Stimulated activated CD4-positive, alpha-beta T cell treated with anti-CD3 and anti-CD28 coated beads, Interleukin-12 subunit alpha, Interleukin-12 subunit beta, amount 100 ng/mL, for 24 hours (primary cell): Measurements from ENCODE around the gene JMJD1C.
"Not testable (repeated sequence)": the region's sequence is repeated elsewhere in the genome, so short reads cannot be mapped to it uniquely, and the experiment has no call there.

ENCODE experiments used
- DNase-seq, 2 experiments: peaks; one replicate each; pipeline ENCODE4 v3.0.0-alpha.2; 2020; ENCODE audit warnings: low read depth in 2 of 2

Gene JMJD1C

GRCh38 chr10:63409465-63410027 lies 56.2 kb downstream of the JMJD1C start:
- no peak for DNase-seq

- no peak for DNase-seq
These were observed 58.6 kb downstream of the JMJD1C start for GRCh38 chr10:63407136-63407662.

- DNase-seq, result no peak
These were observed 69.5 kb downstream of the JMJD1C start for GRCh38 chr10:63396133-63396761.

GRCh38 chr10:63393050-63393449 lies 72.7 kb downstream of the JMJD1C start:
- DNase-seq, result no peak

- DNase-seq, result no peak
These were observed 73.6 kb downstream of the JMJD1C start for GRCh38 chr10:63392224-63392623.

GRCh38 chr10:63391812-63392211 lies 74.0 kb downstream of the JMJD1C start:
- no peak for DNase-seq

GRCh38 chr10:63390521-63390920 lies 75.3 kb downstream of the JMJD1C start:
- no peak for DNase-seq

- no peak for DNase-seq
These were observed 77.3 kb downstream of the JMJD1C start for GRCh38 chr10:63388421-63389031.

GRCh38 chr10:63385254-63385653 lies 80.5 kb downstream of the JMJD1C start:
- DNase-seq, result no peak

- DNase-seq, result no peak
These were observed 81.1 kb downstream of the JMJD1C start for GRCh38 chr10:63384675-63385074.

GRCh38 chr10:63384001-63384400 lies 81.8 kb downstream of the JMJD1C start:
- no peak for DNase-seq

- no peak for DNase-seq
These were observed 82.6 kb downstream of the JMJD1C start for GRCh38 chr10:63383141-63383540.

GRCh38 chr10:63382066-63382465 lies 83.7 kb downstream of the JMJD1C start:
- DNase-seq, result no peak

- DNase-seq, result not testable (repeated sequence)
These were observed 88.5 kb downstream of the JMJD1C start for GRCh38 chr10:63377305-63377661.

- no peak for DNase-seq
These were observed 89.0 kb downstream of the JMJD1C start for GRCh38 chr10:63376560-63377304.

GRCh38 chr10:63375859-63376258 lies 89.9 kb downstream of the JMJD1C start:
- DNase-seq, result no peak

- no peak for DNase-seq
These were observed 90.3 kb downstream of the JMJD1C start for GRCh38 chr10:63375458-63375857.

- no peak for DNase-seq
These were observed 90.8 kb downstream of the JMJD1C start for GRCh38 chr10:63374991-63375390.

- no peak for DNase-seq
These were observed 92.6 kb downstream of the JMJD1C start for GRCh38 chr10:63373176-63373575.

GRCh38 chr10:63369711-63370110 lies 96.1 kb downstream of the JMJD1C start:
- no peak for DNase-seq

GRCh38 chr10:63368365-63368764 lies 97.4 kb downstream of the JMJD1C start:
- no peak for DNase-seq

GRCh38 chr10:63366933-63367332 lies 98.8 kb downstream of the JMJD1C start:
- no peak for DNase-seq
